Measurements from ENCODE around the gene FYN. TPM values are rescaled to one million over a fixed set of nuclear protein-coding genes. Genes with fewer than 3 reads are reported as not detected.
A peak's percentile ranks its signal among the peaks of the same experiment; 100 is the strongest.

FYN gene
- total and polyA plus RNA-seq, 9 of the 15 experiments (the other 6 are each of a cell fraction or from before 2014, with no cell fraction given), result 2.9 to 22.1 (median 11.4) TPM

DNA sequence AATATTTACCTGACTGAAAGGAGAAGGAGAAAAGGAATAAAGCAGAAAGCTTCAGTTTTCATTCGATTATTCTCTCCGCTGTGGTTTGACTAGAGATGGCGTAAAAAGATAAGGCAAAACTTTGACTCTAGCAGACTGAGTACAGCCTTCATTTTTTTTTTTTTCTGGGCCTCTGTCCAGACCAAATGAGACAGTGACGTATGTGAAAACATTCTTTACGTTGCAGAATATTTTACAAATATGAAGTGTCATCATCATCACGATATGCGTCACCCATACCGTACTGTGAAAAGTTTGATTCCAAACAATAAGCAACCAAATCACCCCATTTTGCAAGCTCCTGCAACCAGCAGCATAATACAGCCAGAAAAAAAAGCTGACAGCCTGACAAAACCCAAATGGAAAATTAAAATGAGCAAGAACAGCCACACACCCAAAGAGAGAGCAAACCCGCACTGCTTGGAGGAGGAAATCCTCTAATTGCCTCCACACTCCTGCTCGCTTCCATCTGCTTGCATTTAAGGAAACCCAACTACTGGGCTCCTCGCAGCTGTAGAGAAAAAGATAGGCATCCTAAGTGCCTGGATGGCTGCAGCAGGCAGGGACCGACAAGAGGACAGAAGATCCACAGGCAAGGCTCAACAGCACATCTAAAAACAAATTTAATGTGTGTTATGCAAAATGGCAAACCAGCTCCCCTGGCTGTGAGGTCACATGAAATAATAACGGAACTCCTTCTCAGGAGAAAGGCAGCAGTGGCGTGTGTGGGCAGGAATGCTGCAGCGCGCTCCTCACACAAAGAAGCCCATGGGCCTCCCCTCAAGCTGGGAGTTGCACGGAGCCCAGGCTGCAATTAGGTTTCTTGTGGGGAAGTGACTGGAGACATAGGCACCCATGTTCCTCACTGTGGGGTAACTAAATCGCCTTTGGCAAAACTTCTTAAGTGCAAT is 113.1 kb downstream of the FYN start (continued):
- TF ChIP-seq, protein P1, sequence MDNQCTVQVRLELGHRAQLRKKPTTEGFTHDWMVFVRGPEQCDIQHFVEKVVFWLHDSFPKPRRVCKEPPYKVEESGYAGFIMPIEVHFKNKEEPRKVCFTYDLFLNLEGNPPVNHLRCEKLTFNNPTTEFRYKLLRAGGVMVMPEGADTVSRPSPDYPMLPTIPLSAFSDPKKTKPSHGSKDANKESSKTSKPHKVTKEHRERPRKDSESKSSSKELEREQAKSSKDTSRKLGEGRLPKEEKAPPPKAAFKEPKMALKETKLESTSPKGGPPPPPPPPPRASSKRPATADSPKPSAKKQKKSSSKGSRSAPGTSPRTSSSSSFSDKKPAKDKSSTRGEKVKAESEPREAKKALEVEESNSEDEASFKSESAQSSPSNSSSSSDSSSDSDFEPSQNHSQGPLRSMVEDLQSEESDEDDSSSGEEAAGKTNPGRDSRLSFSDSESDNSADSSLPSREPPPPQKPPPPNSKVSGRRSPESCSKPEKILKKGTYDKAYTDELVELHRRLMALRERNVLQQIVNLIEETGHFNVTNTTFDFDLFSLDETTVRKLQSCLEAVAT (IDR thresholded peaks at IDR 0.05), result no peak
- TF ChIP-seq ZNF174 (CRISPR knock-in tag; IDR thresholded peaks at IDR 0.05), result no peak
- TF ChIP-seq CREM (IDR thresholded peaks at IDR 0.05; ENCODE audit: low read depth), result peak; percentile 46; the same call in 1 of the 2 replicates
- no peak for TF ChIP-seq BRD4 (IDR thresholded peaks at IDR 0.05)
- peak; percentile 38; the same call in 1 of the 2 replicates for TF ChIP-seq ZNF384 (IDR thresholded peaks at IDR 0.05; ENCODE audit: low read depth, low read length)
- TF ChIP-seq CEBPG (CRISPR knock-in tag; IDR thresholded peaks at IDR 0.05), result no peak
- 0 out of 4 replicates have a peak, but pooled peaks of 1 of the 2 experiments have one; percentile 7 for TF ChIP-seq CEBPG (tag; conservative IDR thresholded peaks at IDR 0.05 in 1 of 2, IDR thresholded peaks at IDR 0.05 in 1 of 2)
- peak; percentile 37; the same call in 1 of the 2 replicates for TF ChIP-seq CREB1 (IDR thresholded peaks at IDR 0.05)
- TF ChIP-seq CREB1 (CRISPR knock-in tag; IDR thresholded peaks at IDR 0.05), result no peak
- TF ChIP-seq BACH1 (tag; IDR thresholded peaks at IDR 0.05), result no peak
- TF ChIP-seq ZNF134 (CRISPR knock-in tag; conservative IDR thresholded peaks at IDR 0.05), result no peak
- TF ChIP-seq ATF1 (CRISPR knock-in tag; IDR thresholded peaks at IDR 0.05), result no peak
- TF ChIP-seq ATF1 (tag; IDR thresholded peaks at IDR 0.05), result peak; percentile 87
- no peak for TF ChIP-seq HNRNPL (IDR thresholded peaks at IDR 0.05; ENCODE audit: low read depth, low read length)
- TF ChIP-seq, protein P2, sequence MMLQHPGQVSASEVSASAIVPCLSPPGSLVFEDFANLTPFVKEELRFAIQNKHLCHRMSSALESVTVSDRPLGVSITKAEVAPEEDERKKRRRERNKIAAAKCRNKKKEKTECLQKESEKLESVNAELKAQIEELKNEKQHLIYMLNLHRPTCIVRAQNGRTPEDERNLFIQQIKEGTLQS (IDR thresholded peaks at IDR 0.05), result peak; percentile 38; the same call in 1 of the 2 replicates
- TF ChIP-seq, protein P2 (CRISPR knock-in tag; conservative IDR thresholded peaks at IDR 0.05), result no peak
- TF ChIP-seq, protein P3, sequence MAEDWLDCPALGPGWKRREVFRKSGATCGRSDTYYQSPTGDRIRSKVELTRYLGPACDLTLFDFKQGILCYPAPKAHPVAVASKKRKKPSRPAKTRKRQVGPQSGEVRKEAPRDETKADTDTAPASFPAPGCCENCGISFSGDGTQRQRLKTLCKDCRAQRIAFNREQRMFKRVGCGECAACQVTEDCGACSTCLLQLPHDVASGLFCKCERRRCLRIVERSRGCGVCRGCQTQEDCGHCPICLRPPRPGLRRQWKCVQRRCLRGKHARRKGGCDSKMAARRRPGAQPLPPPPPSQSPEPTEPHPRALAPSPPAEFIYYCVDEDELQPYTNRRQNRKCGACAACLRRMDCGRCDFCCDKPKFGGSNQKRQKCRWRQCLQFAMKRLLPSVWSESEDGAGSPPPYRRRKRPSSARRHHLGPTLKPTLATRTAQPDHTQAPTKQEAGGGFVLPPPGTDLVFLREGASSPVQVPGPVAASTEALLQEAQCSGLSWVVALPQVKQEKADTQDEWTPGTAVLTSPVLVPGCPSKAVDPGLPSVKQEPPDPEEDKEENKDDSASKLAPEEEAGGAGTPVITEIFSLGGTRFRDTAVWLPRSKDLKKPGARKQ (CRISPR knock-in tag; IDR thresholded peaks at IDR 0.05), result 0 out of 2 replicates have a peak, but pooled peaks have one; percentile 26
- TF ChIP-seq ZNF584 (CRISPR knock-in tag; IDR thresholded peaks at IDR 0.05; ENCODE audit: low read depth), result no peak
- TF ChIP-seq NCOA6 (IDR thresholded peaks at IDR 0.05), result no peak

All from K562 (cell line).